Mucosa of rectum (tissue), 2 donors: ENCODE measurements around the gene DPP3.

Source experiments
- H3K27ac ChIP-seq, 2 donors: one replicate each; pipeline ENCODE4 v1.7.0; 2013; ENCODE audit warnings: inconsistent platforms in 2 of 2, low read depth in 2 of 2, low read length in 2 of 2
- H3K27me3 ChIP-seq, 2 donors: one replicate each; pipeline ENCODE4 v1.7.0; 2013; ENCODE audit warnings: low read length in 2 of 2; ENCODE audit not compliant: control insufficient read depth in 2 of 2, insufficient read depth in 2 of 2
- H3K36me3 ChIP-seq, 2 donors: one replicate each; pipeline ENCODE4 v1.7.0; 2013; ENCODE audit warnings: low read length in 2 of 2; ENCODE audit not compliant: control insufficient read depth in 2 of 2, insufficient read depth in 2 of 2
- H3K4me1 ChIP-seq, 2 donors: one replicate each; pipeline ENCODE4 v1.7.0; 2013; ENCODE audit warnings: low read length in 2 of 2, mild to moderate bottlenecking in 1 of 2; ENCODE audit not compliant: control insufficient read depth in 2 of 2, insufficient read depth in 2 of 2
- H3K4me3 ChIP-seq, 2 donors: one replicate each; pipeline ENCODE4 v1.7.0; 2013; ENCODE audit warnings: low read length in 2 of 2
- H3K9ac ChIP-seq, 2 donors: one replicate each; pipeline ENCODE4 v1.7.0; 2013; ENCODE audit warnings: low read length in 2 of 2, low read depth in 1 of 2, mild to moderate bottlenecking in 1 of 2
- H3K9me3 ChIP-seq, 2 donors: one replicate each; pipeline ENCODE4 v1.7.0; 2013; ENCODE audit warnings: low read length in 2 of 2; ENCODE audit not compliant: control insufficient read depth in 2 of 2
- donor health status: healthy.
- donor health status: Normal muscosa, but diverticular disease.

DPP3 gene

DNA sequence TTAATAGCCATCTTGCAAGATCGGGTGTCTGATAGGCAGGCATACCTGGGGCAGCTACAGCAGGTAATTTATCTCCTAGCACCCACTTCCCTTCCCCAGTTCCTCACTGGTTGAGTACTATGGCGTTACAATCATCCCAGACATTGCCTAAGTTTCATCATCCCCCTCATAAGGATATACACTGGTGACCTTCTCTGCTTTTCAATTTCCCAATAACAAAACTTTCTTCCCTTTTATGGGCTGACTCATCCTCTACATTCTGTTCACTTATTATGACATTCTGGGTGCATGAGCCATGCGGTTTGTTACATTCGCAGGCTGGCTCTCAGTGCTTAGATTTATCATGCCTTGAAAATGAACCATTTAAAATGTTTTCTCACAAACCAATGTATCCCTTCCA, 36.6 kb upstream of the DPP3 start:
- peaks cover 2 to 6% of the 10 kb centered on the region in 2 donors for H3K9me3 ChIP-seq
- H3K4me3 ChIP-seq, result no peak overlapping the region
- H3K4me1 ChIP-seq, result no peaks in the 10 kb centered on the region
- H3K27ac ChIP-seq, result no peak overlapping the region
- H3K9ac ChIP-seq, result no peak overlapping the region
- H3K36me3 ChIP-seq, result no peaks in the 10 kb centered on the region
- no peaks in the 10 kb centered on the region for H3K27me3 ChIP-seq

DNA sequence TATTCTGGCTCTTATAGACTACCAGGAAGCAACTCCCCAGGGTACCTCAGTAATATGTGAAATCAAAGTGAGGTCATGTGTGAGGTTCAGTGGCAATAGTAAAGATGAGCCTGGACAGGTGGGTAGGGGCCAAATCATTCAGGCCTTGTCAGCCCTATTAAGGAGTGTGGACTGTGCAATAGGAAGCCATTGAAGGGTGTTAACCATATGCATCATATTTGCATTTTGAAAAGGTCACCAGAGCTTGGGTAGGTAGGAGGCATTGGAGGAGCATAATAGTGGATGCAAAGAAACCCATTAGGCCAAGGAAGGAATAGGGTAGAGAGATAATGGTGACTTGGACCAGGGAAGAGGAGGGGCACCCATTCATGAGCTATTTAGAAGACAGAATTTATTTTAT, 33.2 kb upstream of the DPP3 start:
- Histone ChIP-seq H3K4me3 (no peak overlapping the region), H3K36me3 (no peaks in the 10 kb centered on the region), H3K4me1 (no peaks in the 10 kb centered on the region)

DNA sequence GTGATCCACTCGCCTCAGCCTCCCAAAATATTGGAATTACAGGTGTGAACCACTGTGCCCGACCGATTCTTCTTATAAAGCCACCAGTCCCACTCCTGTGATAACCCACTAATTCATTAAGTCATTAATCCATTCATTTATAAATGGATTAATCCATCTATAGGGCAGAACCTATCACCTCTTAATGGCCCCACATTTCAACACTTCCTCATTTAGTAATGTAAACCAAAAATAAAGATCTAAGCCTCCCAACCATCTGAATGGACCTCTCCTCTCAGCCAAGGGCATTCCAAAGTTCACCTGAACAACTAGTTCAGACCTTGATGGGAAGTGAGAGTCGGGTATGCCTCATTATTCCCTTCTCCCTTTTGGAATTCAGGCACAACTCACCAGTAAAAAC, 31.7 kb upstream of the DPP3 start:
- Histone ChIP-seq H3K36me3 (no peaks in the 10 kb centered on the region), H3K9me3 (peaks cover 0 to 3% of the 10 kb centered on the region in 2 donors), H3K27ac (no peak overlapping the region), H3K9ac (no peak overlapping the region), H3K4me1 (no peaks in the 10 kb centered on the region), H3K4me3 (no peak overlapping the region), H3K27me3 (no peaks in the 10 kb centered on the region)

More for the DNA sequence above, 33.2 kb upstream of the DPP3 start:
- H3K9me3 ChIP-seq, result peaks cover 2 to 6% of the 10 kb centered on the region in 2 donors
- no peak overlapping the region for H3K9ac ChIP-seq
- H3K27me3 ChIP-seq, result no peaks in the 10 kb centered on the region
- H3K27ac ChIP-seq, result no peak overlapping the region

DNA sequence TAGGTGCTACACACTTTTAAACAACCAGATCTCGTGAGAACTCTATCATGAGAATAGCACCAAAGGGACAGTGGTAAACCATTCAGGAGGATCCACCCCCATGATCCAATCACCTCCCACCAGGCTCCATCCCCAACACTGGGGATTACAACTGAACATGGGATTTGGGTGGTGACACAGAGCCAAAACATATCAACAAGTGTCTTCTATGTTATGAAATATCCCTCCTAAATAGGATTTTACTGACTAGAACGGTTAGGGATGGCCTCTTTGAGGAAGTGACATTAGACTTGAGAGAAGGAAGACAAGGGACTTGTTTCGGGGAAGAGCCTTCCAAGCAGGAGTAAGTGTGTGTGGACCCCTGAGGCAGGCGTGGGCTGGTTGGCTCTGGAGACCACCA, 29.7 kb upstream of the DPP3 start:
- Histone ChIP-seq H3K4me1 (no peaks in the 10 kb centered on the region), H3K9ac (no peak overlapping the region), H3K9me3 (no peaks in the 10 kb centered on the region), H3K27me3 (no peaks in the 10 kb centered on the region), H3K27ac (no peak overlapping the region), H3K4me3 (no peak overlapping the region), H3K36me3 (no peaks in the 10 kb centered on the region)

DNA sequence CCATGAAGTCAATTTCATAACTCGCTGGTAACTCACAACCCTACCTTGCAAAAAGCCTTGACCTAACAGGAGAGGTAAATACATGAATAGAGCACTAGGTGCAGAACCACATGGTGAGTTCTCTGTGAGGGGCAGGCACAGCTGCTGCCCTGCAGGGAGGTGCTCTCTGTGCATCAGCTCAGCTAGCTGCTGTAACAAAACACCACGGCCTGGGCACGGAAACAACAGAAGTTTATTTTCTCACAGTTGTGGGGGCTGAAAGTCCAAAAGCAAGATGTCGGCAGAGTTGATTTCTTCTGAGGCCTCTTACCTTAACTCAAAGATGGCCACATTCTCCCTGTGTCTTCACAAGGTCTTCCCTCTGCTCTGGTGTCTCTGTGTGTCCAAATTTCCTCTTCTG, 28.6 kb upstream of the DPP3 start:
- Histone ChIP-seq H3K27me3 (no peaks in the 10 kb centered on the region), H3K27ac (no peak overlapping the region), H3K4me1 (no peaks in the 10 kb centered on the region), H3K36me3 (no peaks in the 10 kb centered on the region), H3K4me3 (no peak overlapping the region), H3K9ac (no peak overlapping the region), H3K9me3 (no peaks in the 10 kb centered on the region)

DNA sequence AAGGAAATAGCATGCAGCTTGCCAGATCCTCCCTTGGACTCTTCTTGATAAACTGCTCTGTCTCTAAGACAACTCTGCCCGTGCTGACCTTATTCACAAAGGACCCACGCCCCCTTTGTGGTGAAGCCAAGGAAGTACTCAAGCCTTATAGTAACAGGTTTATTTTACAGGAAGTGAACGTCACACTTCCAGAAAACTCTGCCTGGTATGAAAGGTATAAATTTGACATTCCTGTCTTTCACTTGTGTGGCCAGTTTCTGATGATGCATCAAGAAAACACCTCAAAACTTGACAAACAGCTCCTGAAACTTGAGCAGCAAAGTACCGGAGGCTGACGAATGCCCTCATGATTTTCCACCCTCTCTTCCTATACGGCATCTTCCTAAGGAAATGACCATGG, 26.0 kb upstream of the DPP3 start:
- Histone ChIP-seq H3K9me3 (no peaks in the 10 kb centered on the region), H3K36me3 (no peaks in the 10 kb centered on the region), H3K4me3 (no peak overlapping the region), H3K9ac (no peak overlapping the region), H3K4me1 (no peaks in the 10 kb centered on the region), H3K27ac (no peak overlapping the region), H3K27me3 (no peaks in the 10 kb centered on the region)

DNA sequence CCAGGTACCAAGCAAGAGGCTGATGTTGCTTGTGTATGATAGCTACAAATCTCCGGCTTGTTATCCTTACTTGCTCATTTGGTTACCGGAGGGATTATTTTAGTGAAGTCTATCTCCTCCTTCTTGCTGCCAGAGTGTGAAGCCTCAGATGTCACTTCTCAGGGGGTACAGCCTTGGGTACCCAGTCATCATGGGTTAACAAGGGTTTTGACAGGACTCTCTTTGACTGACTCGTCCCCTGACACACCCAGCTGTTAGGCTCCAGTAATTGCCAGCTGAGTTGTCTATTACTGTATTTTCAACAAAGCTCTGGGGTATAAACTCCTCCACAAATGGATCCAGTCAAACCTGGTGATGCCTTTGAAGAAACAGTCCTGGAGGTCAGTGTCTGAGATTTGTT, 25.4 kb upstream of the DPP3 start:
- no peak overlapping the region for H3K4me3 ChIP-seq
- H3K27ac ChIP-seq, result no peak overlapping the region
- H3K4me1 ChIP-seq, result no peaks in the 10 kb centered on the region
- H3K9me3 ChIP-seq, result no peaks in the 10 kb centered on the region
- H3K27me3 ChIP-seq, result no peaks in the 10 kb centered on the region
- H3K36me3 ChIP-seq, result no peaks in the 10 kb centered on the region
- H3K9ac ChIP-seq, result no peak overlapping the region

DNA sequence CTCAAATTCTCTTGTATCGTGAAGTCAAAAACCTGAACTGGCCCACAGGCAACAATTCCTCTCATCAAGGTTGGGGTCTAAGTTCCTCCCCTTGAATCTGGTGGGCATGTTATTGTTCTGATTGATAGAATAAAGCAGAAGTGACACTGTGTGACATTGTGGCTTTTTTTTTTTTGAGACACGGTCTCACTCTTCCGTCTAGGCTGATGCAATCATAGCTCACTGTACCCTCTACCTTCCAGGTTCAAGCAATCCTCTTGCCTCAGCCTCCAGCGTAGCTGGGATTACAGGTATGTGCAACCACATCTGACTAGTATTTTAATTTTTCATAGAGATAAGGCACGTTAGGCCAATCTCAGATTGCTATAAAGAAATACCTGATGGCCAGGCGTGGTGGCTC, 22.4 kb upstream of the DPP3 start:
- Histone ChIP-seq H3K9me3 (no peaks in the 10 kb centered on the region), H3K9ac (no peak overlapping the region), H3K4me3 (no peak overlapping the region), H3K36me3 (no peaks in the 10 kb centered on the region), H3K27ac (no peak overlapping the region), H3K4me1 (no peaks in the 10 kb centered on the region), H3K27me3 (no peaks in the 10 kb centered on the region)

DNA sequence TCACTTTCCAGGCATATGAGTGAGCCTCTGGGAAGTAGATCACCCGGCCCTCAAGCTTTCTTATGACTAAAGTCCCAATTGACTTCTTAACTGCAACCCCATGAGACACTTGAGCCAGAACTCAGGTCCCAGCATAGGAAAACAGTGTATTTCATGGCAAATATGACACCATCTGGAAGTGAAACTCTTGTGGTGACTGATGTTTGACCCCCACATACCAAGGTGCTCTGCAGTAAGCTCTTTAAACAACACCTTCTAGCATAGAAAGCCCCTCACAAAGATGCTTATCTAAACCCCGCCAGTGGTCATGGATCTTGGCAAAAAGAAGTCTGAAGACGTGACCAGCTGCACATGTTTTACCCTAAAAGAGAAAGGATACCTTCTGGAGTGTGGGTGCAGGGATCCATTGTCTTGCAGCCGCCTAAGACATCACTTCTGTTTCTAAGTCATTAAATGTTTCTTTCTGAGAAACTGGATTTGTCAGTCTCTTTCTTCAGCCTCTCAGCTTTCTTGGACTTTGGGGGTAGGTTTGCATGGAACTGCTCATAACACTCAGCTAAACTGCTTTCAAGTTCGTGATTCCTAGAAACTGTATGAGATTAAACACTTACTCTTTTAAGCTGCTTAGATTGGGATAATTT, 21.0 kb upstream of the DPP3 start:
- Histone ChIP-seq H3K27ac (no peak overlapping the region), H3K9me3 (no peaks in the 10 kb centered on the region), H3K4me1 (no peaks in the 10 kb centered on the region)

DNA sequence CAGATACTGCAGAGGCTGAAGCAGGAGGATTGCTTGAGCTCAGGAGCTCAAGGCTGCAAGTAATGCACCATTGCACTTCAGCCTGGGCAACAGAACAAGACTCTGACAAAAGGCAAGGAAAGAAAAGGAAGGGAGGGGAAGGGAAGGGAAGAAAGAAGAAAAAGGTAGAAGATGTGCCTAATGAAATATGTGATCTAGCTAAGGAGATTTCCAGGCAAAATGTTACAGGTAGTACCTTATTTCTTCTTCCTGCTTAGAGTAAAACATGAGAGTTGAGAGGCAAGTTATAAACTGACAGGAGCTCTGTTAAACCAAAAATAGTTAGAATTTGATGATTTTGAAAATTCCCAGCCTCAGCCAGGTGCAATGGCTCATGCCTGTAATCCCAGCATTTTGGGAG, 18.2 kb upstream of the DPP3 start:
- H3K4me1 ChIP-seq, result no peaks in the 10 kb centered on the region
- H3K4me3 ChIP-seq, result no peak overlapping the region
- H3K9ac ChIP-seq, result no peak overlapping the region
- no peaks in the 10 kb centered on the region for H3K36me3 ChIP-seq
- no peak overlapping the region for H3K27ac ChIP-seq
- H3K27me3 ChIP-seq, result no peaks in the 10 kb centered on the region
- no peaks in the 10 kb centered on the region for H3K9me3 ChIP-seq

More for the DNA sequence above, 21.0 kb upstream of the DPP3 start:
- no peaks in the 10 kb centered on the region for H3K36me3 ChIP-seq
- no peaks in the 10 kb centered on the region for H3K27me3 ChIP-seq
- no peak overlapping the region for H3K4me3 ChIP-seq
- H3K9ac ChIP-seq, result no peak overlapping the region

DNA sequence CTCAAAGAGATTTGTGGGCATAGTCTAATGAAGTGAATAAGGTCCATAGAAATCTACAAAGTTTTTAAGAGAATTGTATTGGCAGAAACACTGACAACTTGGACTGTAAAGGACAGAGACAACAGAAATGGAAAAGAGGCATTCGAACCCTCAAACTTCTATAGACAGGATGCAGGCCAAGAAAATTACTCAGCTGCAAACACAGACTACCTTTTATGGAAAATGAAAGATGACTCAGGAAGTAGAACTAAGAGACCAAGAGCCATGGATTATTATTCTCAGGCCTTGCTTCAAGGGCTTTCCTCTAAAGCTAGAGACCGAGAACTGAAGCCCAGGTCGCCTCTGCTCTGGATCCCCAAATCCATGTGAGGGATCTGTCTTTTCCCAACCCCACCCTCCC, 17.3 kb upstream of the DPP3 start:
- no peaks in the 10 kb centered on the region for H3K9me3 ChIP-seq
- H3K9ac ChIP-seq, result no peak overlapping the region
- H3K27ac ChIP-seq, result no peak overlapping the region
- H3K36me3 ChIP-seq, result no peaks in the 10 kb centered on the region
- H3K27me3 ChIP-seq, result no peaks in the 10 kb centered on the region
- H3K4me1 ChIP-seq, result peaks cover 7 to 8% of the 10 kb centered on the region in 2 donors
- H3K4me3 ChIP-seq, result no peak overlapping the region
